NCI-H2107 treated with DMSO at 0.1 percent for 48 hours (cell line): ENCODE data around the gene SMAD1.
"Not testable (repeated sequence)": the region's sequence is repeated elsewhere in the genome, so short reads cannot be mapped to it uniquely, and the experiment has no call there.

Experiments
- DNase-seq: peaks from one replicate; lab custom pipeline; 2025; ENCODE audit not compliant: unreplicated experiment; lab: John Stamatoyannopoulos, UW

Gene SMAD1

GRCh38 chr4:145525291-145525740, 43.7 kb downstream of the SMAD1 start:
- no peak for DNase-seq

DNA sequence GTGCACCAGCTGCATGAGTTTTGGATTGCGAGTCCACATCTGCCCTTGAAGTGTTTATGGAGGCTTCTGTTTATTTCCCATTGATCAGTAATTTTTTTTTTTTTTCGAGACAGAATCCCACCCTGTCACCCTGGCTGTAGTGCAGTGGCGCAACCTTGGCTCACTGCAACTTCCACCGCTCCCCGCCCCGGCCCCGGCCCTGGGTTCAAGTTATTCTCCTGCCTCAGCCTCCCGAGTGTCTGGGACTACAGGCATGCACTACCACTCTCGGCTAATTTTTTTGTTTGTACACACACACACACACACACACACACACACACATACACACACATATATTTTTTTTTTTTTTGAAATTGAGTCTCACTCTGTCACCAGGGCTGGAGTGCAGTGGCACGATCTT, 46.1 kb downstream of the SMAD1 start:
- DNase-seq = no peak

- DNase-seq = no peak
These were observed 46.9 kb downstream of the SMAD1 start for GRCh38 chr4:145528601-145529000.

GRCh38 chr4:145530189-145530588, 48.5 kb downstream of the SMAD1 start:
- no peak for DNase-seq

GRCh38 chr4:145530662-145531061, 49.0 kb downstream of the SMAD1 start:
- no peak for DNase-seq

DNA sequence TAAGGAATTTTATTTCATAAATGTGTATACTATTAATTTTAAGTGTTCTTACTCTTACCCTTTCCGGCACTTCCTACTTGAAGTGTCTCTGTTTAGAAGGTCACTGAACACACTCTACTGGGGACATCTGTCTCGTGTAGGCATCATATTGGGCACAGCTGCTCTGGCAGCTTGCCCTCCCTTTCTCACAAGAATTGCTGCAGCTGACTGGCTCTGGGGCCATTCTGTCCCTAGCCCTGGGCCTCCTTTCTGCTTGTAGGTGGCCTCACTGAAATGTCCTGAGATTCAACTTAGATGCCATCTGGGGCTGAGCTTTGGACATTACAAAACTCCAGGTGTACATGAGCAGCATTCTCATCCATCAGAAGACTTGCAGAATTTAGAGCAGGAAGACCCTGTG, 49.6 kb downstream of the SMAD1 start:
- no peak for DNase-seq

GRCh38 chr4:145531859-145532258, 50.2 kb downstream of the SMAD1 start:
- no peak for DNase-seq

DNA sequence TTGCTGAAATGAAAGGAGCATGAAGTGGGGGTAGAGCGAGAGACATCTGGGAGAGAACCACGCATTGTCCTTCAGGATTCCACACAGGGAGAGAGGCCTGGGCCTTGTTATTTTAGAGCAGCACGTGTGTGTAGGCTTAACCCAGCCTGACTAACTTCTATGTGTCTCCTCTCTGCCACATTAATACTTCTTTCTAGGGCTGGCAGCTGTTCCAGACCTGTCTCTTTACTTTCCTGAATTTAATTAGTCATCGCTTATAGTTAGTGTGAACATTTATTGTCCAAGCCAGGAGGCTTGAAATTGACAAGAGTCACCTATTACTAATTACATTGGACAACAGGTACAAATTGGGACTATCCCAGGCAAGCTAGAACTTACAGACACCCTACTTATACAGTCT, 51.3 kb downstream of the SMAD1 start:
- DNase-seq = no peak

DNA sequence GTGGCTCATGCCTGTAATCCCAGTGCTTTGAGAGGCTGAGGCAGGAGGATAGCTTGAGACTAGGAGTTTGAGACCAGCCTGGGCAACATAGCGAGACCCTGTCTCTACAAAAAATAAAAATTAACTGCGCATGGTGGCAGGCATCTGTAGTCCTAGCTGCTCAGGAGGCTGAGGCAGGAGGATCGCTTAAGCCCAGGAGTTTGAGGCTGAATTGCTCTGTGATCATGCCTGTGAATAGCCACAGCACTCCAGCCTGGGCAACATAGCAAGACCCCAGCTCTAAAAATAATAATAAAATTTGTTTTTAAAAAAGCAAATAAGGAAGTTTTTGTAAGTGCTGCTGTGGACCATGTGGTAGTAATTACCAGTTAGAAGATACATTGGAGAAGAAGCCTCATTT, 51.8 kb downstream of the SMAD1 start:
- not testable (repeated sequence) for DNase-seq

GRCh38 chr4:145533961-145534360, 52.3 kb downstream of the SMAD1 start:
- DNase-seq = no peak

- no peak for DNase-seq
These were observed 53.5 kb downstream of the SMAD1 start for GRCh38 chr4:145535202-145535601.

DNA sequence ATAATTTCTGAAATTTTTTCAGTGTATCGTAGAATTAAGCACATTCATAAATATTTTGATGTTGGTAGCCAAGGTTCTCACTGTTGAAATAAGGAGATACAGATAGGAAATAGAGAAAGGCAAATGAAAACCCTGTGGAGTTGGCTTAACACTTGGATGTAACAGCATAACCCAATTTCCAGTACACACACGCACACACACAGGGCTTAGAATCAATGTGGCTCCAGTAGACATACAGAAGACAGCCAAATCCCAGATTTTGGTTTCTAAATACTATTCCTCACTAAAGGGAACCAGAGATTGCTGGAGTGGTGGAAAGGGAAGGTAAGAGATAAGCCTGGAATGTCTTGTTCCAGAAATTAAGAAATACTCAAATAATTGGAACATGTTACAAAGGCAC, 54.4 kb downstream of the SMAD1 start:
- no peak for DNase-seq

DNA sequence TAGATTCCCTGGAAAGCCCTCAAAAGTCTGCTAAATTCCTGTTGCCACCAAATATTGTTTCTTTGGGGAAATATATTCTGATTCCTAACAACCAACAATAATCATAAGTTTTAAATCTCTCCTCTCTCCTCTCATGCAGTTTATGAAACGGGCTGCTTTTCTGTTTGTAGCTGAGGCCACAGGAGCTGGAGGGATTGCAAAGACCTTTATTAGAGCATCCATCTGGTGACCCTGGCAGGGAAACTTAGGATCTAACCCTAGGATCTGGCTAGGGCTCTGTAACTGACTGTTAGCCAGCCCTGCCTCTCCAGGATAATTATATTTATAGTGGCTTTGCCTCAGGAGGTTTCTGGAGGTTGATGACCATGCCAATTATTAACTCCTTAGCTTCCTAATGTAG, 56.9 kb downstream of the SMAD1 start:
- DNase-seq = no peak

DNA sequence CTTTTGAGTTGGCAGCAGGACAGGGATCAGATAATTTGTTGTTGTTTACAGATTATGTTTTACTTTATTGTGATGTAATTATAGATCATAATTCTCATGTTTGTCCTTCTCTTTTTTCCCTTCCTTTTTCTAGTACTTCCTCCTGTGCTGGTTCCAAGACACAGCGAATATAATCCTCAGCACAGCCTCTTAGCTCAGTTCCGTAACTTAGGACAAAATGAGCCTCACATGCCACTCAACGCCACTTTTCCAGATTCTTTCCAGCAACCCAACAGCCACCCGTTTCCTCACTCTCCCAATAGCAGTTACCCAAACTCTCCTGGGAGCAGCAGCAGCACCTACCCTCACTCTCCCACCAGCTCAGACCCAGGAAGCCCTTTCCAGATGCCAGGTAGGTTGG, 58.0 kb downstream of the SMAD1 start:
- DNase-seq = no peak

GRCh38 chr4:145540235-145540634, 58.6 kb downstream of the SMAD1 start:
- DNase-seq = no peak

DNA sequence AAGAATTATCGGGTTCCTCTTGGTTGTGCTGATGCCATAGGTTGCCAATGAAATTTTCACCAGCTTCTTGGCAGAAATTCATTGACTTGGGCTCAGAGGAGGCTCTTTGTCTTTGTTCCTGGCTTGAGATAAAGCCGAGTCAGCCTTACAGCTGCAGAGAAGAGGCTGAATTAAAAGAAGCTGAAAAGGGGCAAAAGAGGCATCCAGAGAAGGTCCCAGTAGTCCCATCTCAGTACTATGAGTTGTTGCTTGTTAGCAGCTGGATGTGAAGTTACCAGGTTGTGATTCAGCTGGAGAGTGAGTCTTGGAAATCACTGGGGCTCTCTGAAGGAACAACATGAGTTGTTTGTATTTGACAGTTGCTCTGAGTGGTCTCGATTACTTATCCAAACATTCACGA, 59.7 kb downstream of the SMAD1 start:
- no peak for DNase-seq

DNA sequence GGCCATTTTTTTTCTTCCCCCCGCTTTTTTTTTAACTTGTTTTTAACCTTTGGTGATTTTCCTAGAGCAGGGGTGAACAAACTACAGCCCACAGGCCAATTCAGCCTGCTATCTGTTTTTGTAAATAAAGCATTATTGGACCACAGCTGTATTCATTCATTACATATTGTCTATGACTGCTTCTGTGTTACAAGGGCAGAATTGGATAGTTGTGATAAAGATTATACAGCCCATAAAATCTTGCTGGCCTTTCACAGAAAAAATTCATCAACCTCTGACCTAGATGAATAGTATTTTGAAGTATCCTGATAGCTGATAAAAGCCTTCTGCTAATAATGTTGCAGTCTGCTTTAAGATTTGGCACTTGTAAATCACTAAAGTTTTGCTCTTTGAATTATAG, 63.4 kb downstream of the SMAD1 start:
- no peak for DNase-seq

DNA sequence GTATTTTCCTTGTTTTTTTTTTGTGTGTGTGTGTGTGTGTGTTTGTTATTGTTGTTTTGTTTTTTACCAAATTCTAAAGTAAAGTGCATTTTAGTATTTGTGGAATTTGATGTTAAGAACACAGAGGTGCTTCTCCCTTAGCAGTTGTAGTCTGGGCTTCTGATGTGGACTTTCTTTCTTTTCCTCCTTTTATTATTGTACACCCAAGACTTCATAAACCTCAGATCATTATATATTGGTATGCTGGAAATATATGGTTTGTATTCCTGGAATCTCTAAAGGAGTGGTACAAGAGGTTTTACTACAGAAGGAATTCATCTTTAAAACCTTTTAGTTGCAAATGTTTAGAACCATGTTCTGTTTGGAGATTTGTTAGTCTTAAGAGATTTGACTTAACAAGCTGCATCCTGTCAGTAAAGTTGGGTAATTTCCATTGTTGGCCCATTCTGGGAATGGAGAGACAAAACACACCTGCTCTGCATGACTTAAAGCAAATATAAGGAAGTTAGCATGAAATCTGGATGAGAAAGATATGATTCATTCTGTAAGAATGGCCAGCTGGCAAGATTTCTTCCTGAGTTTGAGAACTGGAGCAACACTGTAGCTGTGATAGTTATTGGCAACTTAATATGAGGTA, 64.0 kb downstream of the SMAD1 start:
- no peak for DNase-seq

GRCh38 chr4:145546175-145546915, 64.7 kb downstream of the SMAD1 start:
- no peak for DNase-seq

GRCh38 chr4:145551660-145552059, 70.0 kb downstream of the SMAD1 start:
- DNase-seq = no peak

- DNase-seq = no peak
These were observed 70.6 kb downstream of the SMAD1 start for GRCh38 chr4:145552181-145552822.

- no peak for DNase-seq
These were observed 71.7 kb downstream of the SMAD1 start for GRCh38 chr4:145553375-145553774.
